AG09319 (cell line): ENCODE results near the gene ARSJ.

Source experiments
- DNase-seq: peaks from one replicate; pipeline ENCODE4 v3.0.0-alpha.2; 2010; ENCODE audit warnings: low read depth; ENCODE audit errors: extremely low read depth
- TF ChIP-seq, protein P1 (sequence below): IDR thresholded peaks from 2 replicates; pipeline ENCODE4 v1.5.1; 2011; ENCODE audit warnings: low read depth, mild to moderate bottlenecking, inconsistent platforms, low read length, moderate library complexity

ARSJ gene

DNA sequence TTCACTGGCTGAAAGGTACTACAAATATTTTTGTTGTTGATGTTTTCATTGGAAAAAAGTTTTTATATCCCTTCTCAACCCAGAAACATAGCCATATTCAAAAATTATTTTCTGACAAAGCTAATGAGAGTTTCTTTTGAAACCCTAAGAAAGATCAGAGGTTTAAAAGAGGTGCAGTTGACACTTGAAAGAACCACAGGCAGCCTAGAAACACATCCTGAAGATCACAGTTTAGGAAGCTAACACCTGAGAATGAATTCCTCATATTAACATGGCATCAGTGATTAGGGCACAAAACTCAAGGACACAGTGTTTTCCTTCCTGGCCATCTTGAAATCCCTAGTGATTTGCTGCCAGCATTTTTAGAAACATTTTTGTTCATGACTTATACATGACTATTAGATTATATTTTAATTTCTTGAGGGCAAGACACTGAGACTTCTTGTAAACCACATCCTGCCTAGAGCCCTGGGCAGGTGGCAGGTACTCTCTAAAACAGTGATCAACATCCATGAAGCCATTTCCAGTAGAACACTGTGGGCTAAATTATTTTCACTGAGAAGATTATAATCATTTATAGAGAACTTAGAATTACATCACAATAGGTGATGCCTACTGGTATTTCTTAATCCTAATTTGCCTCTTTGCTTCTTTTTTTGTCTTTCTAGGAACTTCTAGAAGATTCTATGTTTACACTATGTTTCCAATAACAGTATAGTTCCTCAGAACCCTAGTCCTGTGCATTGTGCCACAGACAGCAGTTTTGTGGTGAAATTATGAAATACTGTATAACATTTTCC is 80.0 kb downstream of the ARSJ start:
- TF ChIP-seq, protein P1, sequence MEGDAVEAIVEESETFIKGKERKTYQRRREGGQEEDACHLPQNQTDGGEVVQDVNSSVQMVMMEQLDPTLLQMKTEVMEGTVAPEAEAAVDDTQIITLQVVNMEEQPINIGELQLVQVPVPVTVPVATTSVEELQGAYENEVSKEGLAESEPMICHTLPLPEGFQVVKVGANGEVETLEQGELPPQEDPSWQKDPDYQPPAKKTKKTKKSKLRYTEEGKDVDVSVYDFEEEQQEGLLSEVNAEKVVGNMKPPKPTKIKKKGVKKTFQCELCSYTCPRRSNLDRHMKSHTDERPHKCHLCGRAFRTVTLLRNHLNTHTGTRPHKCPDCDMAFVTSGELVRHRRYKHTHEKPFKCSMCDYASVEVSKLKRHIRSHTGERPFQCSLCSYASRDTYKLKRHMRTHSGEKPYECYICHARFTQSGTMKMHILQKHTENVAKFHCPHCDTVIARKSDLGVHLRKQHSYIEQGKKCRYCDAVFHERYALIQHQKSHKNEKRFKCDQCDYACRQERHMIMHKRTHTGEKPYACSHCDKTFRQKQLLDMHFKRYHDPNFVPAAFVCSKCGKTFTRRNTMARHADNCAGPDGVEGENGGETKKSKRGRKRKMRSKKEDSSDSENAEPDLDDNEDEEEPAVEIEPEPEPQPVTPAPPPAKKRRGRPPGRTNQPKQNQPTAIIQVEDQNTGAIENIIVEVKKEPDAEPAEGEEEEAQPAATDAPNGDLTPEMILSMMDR = no peak
- no peak for DNase-seq

DNA sequence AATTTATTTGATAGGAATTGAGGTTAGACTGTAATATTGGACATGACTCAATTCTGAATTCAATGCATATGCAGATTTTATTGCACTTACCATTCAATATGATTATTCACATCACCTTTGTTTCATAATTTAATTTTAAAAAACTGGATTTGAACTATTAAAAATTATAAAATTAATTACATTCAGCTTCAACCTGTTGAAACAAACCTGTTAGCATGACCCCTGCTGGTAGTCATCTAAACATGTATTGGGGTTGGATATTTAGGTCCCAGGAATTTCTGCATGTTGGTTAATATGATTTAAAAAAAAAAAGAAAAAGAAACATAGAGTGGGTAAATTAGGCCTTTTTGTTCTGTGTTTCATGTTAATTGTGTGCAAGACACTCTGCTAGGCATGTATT is 85.9 kb downstream of the ARSJ start:
- DNase-seq = no peak

DNA sequence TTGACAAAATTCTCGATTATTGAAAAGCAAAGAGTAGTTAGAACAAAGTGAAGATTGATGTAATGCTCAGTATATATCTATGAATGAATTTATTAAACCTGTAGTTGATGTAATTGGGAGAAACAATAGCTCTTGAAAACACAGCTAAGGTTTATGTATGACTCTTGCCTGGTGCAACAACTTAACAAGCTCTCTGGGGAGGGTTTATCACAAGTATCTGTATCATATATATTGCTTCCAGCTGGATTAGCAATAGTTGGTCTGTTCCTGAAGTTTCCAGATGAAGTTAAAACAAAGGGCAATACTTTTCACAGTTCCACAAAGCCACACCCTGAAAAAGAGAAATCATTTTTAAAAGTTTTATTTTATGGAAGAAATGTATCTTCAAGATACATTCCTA is 91.4 kb downstream of the ARSJ start:
- no peak for DNase-seq
- TF ChIP-seq, protein P1 = no peak

More for the DNA sequence above, 85.9 kb downstream of the ARSJ start:
- TF ChIP-seq, protein P1 = peak; percentile 10

DNA sequence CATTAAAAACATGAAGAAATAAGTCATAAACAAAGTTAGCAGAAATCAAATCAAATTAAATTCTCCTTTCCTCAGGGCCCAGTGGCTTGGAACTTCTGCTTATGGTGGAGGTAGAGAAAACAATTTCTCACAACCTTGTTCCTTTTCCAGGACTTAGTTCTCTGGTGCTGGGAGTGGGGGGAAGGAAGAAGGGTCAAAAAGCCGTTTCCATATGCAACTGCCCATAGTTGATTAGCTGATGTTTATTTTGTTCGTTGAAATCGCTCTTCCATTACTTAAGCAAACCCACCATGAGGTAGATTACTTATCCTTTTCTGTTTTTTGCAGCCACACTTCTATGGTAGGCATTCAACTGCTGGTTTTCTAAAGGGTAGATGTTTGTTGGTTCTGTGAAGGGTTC is 94.2 kb downstream of the ARSJ start:
- DNase-seq = no peak
- TF ChIP-seq, protein P1 = no peak

DNA sequence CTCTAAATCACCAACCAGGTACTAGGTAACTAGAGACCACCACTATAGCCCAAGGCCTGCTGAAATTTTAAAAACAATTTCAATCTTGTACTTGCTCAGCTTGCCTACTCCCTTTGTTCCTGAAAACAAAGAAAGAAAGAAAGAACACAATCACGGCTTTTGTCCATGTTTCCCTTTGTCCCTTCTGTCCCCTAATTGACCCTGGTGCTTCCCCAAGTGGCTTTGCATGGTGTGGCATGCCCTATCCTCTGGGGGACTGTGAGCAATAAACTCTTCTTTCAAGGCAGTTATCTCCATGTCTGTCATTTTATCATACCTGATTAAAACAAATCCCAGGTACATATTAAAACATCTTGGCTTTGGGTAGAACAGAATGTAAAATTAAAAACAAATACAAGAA is 94.8 kb downstream of the ARSJ start:
- DNase-seq = no peak
- TF ChIP-seq, protein P1 = no peak

DNA sequence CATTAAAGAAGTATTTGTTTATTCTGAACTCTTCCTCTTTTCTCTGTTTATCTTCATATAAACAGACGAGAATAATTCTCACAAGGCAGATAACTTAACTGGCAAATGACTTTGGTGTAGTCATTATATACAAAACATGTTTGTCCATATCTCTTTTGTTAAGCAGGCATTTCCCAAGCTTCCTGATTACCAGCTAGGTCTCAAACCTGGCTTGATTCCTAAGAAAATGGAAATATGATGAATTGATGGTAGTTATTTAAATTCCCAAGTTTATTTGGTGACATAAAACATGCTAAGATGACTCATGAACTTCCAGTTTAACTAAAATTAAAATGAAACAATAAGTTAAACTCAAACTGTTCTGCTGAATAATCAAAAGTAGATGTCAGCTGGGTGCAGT is 96.8 kb downstream of the ARSJ start:
- TF ChIP-seq, protein P1 = no peak
- peak; percentile 20 for DNase-seq

DNA sequence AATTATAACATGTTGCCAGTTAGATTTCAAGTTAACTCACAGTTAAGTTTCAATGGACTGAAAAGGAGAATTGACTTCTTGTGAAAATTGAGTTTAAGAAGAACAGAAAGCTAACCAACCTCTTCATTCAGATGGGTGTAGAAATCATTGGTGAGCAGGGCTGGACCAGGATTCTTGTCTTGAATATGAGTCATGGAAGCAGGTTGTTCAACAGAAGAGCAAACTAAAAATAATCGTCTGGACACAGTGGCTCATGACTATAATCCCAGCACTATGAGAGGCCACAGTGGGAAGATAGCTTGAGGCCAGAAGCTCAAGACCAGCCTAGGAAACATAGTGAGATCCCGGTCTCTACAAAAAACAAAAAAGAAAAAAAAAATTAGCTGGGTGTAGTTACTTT is 98.2 kb downstream of the ARSJ start:
- no peak for DNase-seq
- TF ChIP-seq, protein P1 = no peak
